NCI-H1436 (cell line): ENCODE data around the gene OR11L1.

ENCODE experiments used
- DNase-seq: peaks from one replicate; lab custom pipeline; 2025; lab: John Stamatoyannopoulos, UW

The OR11L1 gene

GRCh38 chr1:247797518-247797917 is 44.2 kb downstream of the OR11L1 start:
- no peak for DNase-seq
